ENCODE measurements around the gene MLXIP.
"Not testable (repeated sequence)": the region's sequence is repeated elsewhere in the genome, so short reads cannot be mapped to it uniquely, and the experiment has no call there.

MLXIP gene

GRCh38 chr12:122078141-122079032 lies at the start of gene MLXIP:
Gene MLXIP, plus strand, starts transcription at chr12:122078756. Its CDS starts 98 bp downstream, at chr12:122078854.
- peak; percentile 76 for DNase-seq

GRCh38 chr12:122028905-122029560 lies 49.5 kb upstream of the MLXIP start:
- no peak for DNase-seq

- DNase-seq: no peak
These were observed 48.7 kb upstream of the MLXIP start for GRCh38 chr12:122029620-122030423.

GRCh38 chr12:122030424-122031035 lies 48.0 kb upstream of the MLXIP start:
- no peak for DNase-seq

GRCh38 chr12:122031342-122032216 lies 47.0 kb upstream of the MLXIP start:
- no peak for DNase-seq

GRCh38 chr12:122032580-122032979 lies 46.0 kb upstream of the MLXIP start:
- no peak for DNase-seq

- no peak for DNase-seq
These were observed 43.3 kb upstream of the MLXIP start for GRCh38 chr12:122035292-122035691.

- no peak for DNase-seq
These were observed 42.4 kb upstream of the MLXIP start for GRCh38 chr12:122036153-122036552.

- DNase-seq: no peak
These were observed 37.8 kb upstream of the MLXIP start for GRCh38 chr12:122040579-122041386.

GRCh38 chr12:122041458-122041857 lies 37.1 kb upstream of the MLXIP start:
- not testable (repeated sequence) for DNase-seq

- no peak for DNase-seq
These were observed 35.6 kb upstream of the MLXIP start for GRCh38 chr12:122042910-122043309.

GRCh38 chr12:122043476-122043875 lies 35.1 kb upstream of the MLXIP start:
- no peak for DNase-seq

GRCh38 chr12:122045262-122045661 lies 33.3 kb upstream of the MLXIP start:
- no peak for DNase-seq

GRCh38 chr12:122046145-122046544 lies 32.4 kb upstream of the MLXIP start:
- no peak for DNase-seq

GRCh38 chr12:122048151-122048550 lies 30.4 kb upstream of the MLXIP start:
- no peak for DNase-seq

GRCh38 chr12:122049827-122050226 lies 28.7 kb upstream of the MLXIP start:
- no peak for DNase-seq

- DNase-seq: no peak
These were observed 27.9 kb upstream of the MLXIP start for GRCh38 chr12:122050706-122051105.

GRCh38 chr12:122051231-122051876 lies 27.2 kb upstream of the MLXIP start:
- no peak for DNase-seq

GRCh38 chr12:122052285-122052684 lies 26.3 kb upstream of the MLXIP start:
- no peak for DNase-seq

- no peak for DNase-seq
These were observed 23.6 kb upstream of the MLXIP start for GRCh38 chr12:122054842-122055520.
